Stomach (tissue), 4 donors: ENCODE data around the gene PITX2.

ENCODE experiments used
- EP300 ChIP-seq: sonication (generic); formaldehyde crosslinking; IDR thresholded peaks from one replicate; pipeline ENCODE4 v1.6.1; 2017; ENCODE audit warnings: antibody characterized with exemption
- POLR2AphosphoS5 ChIP-seq, 3 donors: sonication (generic); formaldehyde crosslinking; IDR thresholded peaks; one replicate each; pipeline ENCODE4 v1.6.1; 2016; ENCODE audit warnings: antibody characterized with exemption in 3 of 3
- TF ChIP-seq, protein P1 (sequence below), 7 experiments: fragments of 450-650 bp in 4 of 7; fragments of 200-600 bp in 3 of 7; sonication (generic) in 3 of 7; IDR thresholded peaks; one replicate each; pipeline ENCODE4 v1.5.1; 2016 to 2019; ENCODE audit warnings: antibody characterized with exemption in 7 of 7, control low read depth in 2 of 7, mild to moderate bottlenecking in 1 of 7

DNA sequence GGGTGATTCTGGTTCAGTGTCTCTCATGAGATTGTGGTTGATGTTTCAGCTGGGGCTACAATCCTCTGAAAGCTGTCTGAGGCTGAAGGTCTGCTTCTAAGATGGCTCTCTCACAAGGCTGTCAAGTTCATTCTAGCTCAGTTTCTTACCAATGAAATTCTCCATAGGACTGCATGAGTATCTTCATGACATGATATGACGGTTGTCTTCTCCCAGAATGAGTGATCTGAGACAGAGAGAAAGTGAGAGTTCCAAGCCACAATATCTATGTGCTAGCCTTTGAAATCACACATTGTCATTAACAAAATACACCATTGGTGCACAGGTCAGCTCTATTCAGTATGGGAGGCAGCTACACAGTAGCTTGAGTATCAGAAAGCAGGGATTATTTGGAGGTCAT lies 27.3 kb downstream of the PITX2 start:
- TF ChIP-seq, protein P1, sequence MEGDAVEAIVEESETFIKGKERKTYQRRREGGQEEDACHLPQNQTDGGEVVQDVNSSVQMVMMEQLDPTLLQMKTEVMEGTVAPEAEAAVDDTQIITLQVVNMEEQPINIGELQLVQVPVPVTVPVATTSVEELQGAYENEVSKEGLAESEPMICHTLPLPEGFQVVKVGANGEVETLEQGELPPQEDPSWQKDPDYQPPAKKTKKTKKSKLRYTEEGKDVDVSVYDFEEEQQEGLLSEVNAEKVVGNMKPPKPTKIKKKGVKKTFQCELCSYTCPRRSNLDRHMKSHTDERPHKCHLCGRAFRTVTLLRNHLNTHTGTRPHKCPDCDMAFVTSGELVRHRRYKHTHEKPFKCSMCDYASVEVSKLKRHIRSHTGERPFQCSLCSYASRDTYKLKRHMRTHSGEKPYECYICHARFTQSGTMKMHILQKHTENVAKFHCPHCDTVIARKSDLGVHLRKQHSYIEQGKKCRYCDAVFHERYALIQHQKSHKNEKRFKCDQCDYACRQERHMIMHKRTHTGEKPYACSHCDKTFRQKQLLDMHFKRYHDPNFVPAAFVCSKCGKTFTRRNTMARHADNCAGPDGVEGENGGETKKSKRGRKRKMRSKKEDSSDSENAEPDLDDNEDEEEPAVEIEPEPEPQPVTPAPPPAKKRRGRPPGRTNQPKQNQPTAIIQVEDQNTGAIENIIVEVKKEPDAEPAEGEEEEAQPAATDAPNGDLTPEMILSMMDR (IDR thresholded peaks at IDR 0.05), result no peak
- no peak for TF ChIP-seq POLR2AphosphoS5 (IDR thresholded peaks at IDR 0.05)
- no peak for TF ChIP-seq EP300
